Testis (tissue), 2 donors: ENCODE data around the gene CFAP299.

Experiments
- CTCF ChIP-seq, 3 experiments: fragments of 450-650 bp in 2 of 3; fragments of 200-600 bp in 1 of 3; sonication (generic) in 1 of 3; IDR thresholded peaks; one replicate each; pipeline ENCODE4 v1.5.1; 2016 to 2019; ENCODE audit warnings: antibody characterized with exemption in 3 of 3, mild to moderate bottlenecking in 2 of 3, moderate library complexity in 1 of 3
- POLR2A ChIP-seq: fragments of 450-650 bp; IDR thresholded peaks from one replicate; pipeline ENCODE4 v1.6.1; 2017; ENCODE audit warnings: antibody characterized with exemption, mild to moderate bottlenecking, moderate library complexity

DNA sequence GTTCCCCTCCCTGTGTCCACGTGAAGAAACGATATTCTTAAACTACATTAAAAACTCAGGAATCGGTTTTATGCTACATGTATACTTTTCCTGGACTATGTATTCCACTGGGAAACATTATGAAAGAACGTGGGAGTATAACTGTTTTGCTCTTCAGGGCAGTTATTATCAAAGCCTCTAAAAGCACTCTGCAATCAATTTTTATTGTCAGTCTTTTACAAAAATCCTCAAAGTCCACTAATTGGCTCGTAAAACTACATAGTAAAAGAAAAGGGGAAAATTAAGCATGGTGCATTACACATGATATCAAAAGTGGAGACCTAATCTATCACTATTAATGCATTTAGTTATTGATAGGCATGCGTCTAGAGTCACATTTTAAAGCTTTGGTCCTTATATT, 11.4 kb upstream of the CFAP299 start:
- TF ChIP-seq POLR2A (no peak), CTCF (IDR thresholded peaks at IDR 0.05) (no peak)
